ENCODE results near the gene MYO5B.

GRCh38 chr18:50008306-50008705, 186.6 kb downstream of the MYO5B start:
- TF ChIP-seq CTCF (optimal IDR thresholded peaks at IDR 0.05 in 1 of 3, IDR thresholded peaks at IDR 0.05 in 1 of 3, conservative IDR thresholded peaks at IDR 0.05 in 1 of 3; ENCODE audit: extremely low read depth in 1 of 3, insufficient read depth in 2 of 3, low read length in 3 of 3) (no peak), EZH2 (IDR thresholded peaks at IDR 0.05; ENCODE audit: low read length) (no peak)

Data from keratinocyte (primary cell).